Esophagus squamous epithelium (tissue), 5 donors: Measurements from ENCODE around the gene NEDD4L. TPM values are rescaled to one million over a fixed set of nuclear protein-coding genes. Genes with fewer than 3 reads are reported as not detected.

Experiments
- DNase-seq: peaks from one replicate; lab custom pipeline; 2025; lab: John Stamatoyannopoulos, UW
- H3K27ac ChIP-seq, 4 donors: fragments of 200-600 bp; sonication (generic); one replicate each; pipeline ENCODE4 v1.5.1; 2016 to 2019; ENCODE audit warnings: mild to moderate bottlenecking in 1 of 4
- H3K27me3 ChIP-seq, 4 donors: fragments of 200-600 bp; sonication (generic); 1 replicate in 3 of 4; 2 replicates in 1 of 4; pipeline versions ENCODE4 v1.5.1 to v1.6.0; 2017 to 2021; ENCODE audit warnings: antibody characterized with exemption in 1 of 4
- H3K36me3 ChIP-seq, 3 donors: fragments of 200-600 bp; sonication (generic); one replicate each; pipeline ENCODE4 v1.5.1; 2016 to 2019
- H3K4me1 ChIP-seq, 3 donors: fragments of 200-600 bp; sonication (generic); one replicate each; pipeline ENCODE4 v1.5.1; 2017 to 2019
- H3K4me3 ChIP-seq, 4 donors: fragments of 200-600 bp; sonication (generic); 1 replicate in 3 of 4; 2 replicates in 1 of 4; pipeline ENCODE4 v1.5.1; 2016 to 2019; ENCODE audit warnings: mild to moderate bottlenecking in 2 of 4, moderate library complexity in 1 of 4
- H3K9me3 ChIP-seq, 3 donors: fragments of 200-600 bp; sonication (generic); one replicate each; pipeline ENCODE4 v1.5.1; 2016 to 2019
- POLR2A ChIP-seq, 4 donors: fragments of 450-650 bp; IDR thresholded peaks; one replicate each; pipeline ENCODE4 v1.6.1; 2017; ENCODE audit warnings: antibody characterized with exemption in 4 of 4, mild to moderate bottlenecking in 4 of 4, moderate library complexity in 3 of 4
- WGBS, 2 donors: methylation state at CpG; one replicate each; pipeline ENCODE4 v1.1.5; 2018; 5-methylcytosine and 5-hydroxymethylcytosine counted together
- intact Hi-C: fragments of 100-400 bp; cut with DNase I; formaldehyde crosslinking; loops from one replicate; pipeline ENCODE4 v1.15.0; 2022
- total RNA-seq, 4 donors: library from RNA; depleted of rRNA; stranded (reverse); fragments of >200 nt; gene quantifications; one replicate each; pipeline ENCODE4 v1.1.0, GENCODE V29; 2016
- TF ChIP-seq, protein P1 (sequence below), 6 experiments: fragments of 450-650 bp in 4 of 6; fragments of 200-600 bp in 2 of 6; sonication (generic) in 2 of 6; IDR thresholded peaks; one replicate each; pipeline ENCODE4 v1.5.1; 2016 to 2019; ENCODE audit warnings: antibody characterized with exemption in 6 of 6, mild to moderate bottlenecking in 4 of 6, moderate library complexity in 4 of 6
- donor health status: DM: yes; HTN: yes; CAD: no.

NEDD4L gene
- total RNA-seq, 4 donors from 2014 or later, result 17.0 to 27.6 (median 21.9) TPM

DNA sequence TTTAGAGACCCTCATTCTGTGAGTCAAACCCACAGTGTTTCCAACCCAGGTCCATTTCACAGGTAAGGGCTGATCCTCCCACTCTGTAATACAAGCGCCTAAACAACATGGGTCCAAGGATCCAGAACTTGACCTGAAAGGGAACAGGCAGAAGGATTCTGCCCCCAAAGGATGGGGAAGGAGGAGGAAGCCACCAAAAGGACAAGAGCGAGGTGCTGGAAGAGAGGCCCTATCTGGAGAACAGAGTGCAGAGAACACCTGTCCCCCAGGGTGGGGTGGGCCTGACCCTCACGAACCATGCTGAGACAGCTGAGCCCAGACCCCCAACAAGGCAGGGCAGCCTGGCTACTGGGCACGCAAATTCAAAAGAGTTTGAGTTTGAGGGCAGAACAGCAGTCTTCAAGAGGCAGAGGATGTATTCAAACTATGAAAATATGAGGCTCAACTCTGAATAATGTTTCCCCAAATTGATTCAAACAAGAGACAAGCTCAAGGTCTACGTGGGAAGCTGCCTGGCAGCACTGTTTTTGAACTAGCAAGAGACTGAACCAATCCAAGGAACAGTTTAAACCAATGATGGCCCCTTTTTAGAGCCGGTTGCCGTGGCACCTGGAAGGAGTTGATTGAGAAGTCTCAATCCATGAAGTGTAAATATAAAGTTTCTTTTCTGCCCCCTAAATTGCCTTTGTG lies 372.1 kb downstream of the NEDD4L start:
- peaks cover 0 to 8% (median 0%) of the 10 kb centered on the region in 4 donors for H3K27me3 ChIP-seq
- TF ChIP-seq, protein P1, sequence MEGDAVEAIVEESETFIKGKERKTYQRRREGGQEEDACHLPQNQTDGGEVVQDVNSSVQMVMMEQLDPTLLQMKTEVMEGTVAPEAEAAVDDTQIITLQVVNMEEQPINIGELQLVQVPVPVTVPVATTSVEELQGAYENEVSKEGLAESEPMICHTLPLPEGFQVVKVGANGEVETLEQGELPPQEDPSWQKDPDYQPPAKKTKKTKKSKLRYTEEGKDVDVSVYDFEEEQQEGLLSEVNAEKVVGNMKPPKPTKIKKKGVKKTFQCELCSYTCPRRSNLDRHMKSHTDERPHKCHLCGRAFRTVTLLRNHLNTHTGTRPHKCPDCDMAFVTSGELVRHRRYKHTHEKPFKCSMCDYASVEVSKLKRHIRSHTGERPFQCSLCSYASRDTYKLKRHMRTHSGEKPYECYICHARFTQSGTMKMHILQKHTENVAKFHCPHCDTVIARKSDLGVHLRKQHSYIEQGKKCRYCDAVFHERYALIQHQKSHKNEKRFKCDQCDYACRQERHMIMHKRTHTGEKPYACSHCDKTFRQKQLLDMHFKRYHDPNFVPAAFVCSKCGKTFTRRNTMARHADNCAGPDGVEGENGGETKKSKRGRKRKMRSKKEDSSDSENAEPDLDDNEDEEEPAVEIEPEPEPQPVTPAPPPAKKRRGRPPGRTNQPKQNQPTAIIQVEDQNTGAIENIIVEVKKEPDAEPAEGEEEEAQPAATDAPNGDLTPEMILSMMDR (IDR thresholded peaks at IDR 0.05), result no peak
- TF ChIP-seq POLR2A (IDR thresholded peaks at IDR 0.05), result no peak
- WGBS, 2 donors, result 87 to 90% methylated on average over 5 of the region's 7 CpGs
- no peaks in the 10 kb centered on the region for H3K36me3 ChIP-seq
- no peak overlapping the region for H3K4me3 ChIP-seq
- H3K9me3 ChIP-seq, result no peaks in the 10 kb centered on the region
- intact Hi-C loops, result no loop called here
- no peak for DNase-seq
- no peak overlapping the region for H3K27ac ChIP-seq
- H3K4me1 ChIP-seq, result no peaks in the 10 kb centered on the region

DNA sequence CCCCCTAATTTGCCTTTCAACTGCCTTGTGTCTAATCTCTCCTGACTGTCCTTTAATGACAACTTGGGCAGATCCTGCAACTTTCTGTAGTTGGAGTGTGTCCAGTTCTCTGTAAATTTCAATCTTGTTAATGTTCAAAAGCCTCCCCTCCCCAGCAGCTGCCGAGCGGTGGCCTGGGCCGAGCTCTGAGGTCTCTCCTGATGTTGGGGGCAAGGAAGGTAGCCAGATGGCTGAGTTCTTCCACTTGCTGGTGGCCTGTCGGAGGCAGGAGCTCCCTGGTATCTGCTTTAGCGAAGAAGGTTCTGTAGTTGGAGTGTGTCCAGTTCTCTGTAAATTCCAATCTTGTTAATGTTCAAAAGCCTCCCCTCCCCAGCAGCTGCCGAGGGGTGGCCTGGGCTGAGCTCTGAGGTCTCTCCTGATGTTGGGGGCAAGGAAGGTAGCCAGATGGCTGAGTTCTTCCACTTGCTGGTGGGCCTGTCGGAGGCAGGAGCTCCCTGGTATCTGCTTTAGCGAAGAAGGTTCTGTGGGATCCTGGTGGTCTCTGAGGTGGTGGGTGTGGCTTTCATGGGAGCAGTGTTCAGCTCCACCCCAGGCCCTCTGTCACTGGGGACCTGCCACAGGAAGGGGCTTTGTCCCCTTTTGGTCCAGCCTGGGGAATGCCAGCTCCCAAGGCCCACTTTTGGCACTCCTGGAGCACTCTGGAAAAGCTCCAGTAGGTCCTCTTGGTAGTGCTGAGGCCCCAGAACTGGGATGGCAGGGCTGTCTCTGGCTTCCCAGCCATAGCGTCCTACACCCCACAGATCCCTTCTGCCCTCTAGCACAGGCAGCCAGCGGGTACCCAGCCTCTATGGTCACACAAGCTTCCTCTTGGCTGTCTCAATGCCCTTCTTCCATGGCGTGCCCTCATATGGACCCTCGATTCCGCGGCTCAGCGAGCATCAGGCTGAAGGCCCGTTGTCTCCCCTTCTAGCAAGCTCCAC lies 373.0 kb downstream of the NEDD4L start:
- peaks cover 0 to 8% (median 0%) of the 10 kb centered on the region in 4 donors for H3K27me3 ChIP-seq
- no peak for DNase-seq
- TF ChIP-seq POLR2A (IDR thresholded peaks at IDR 0.05), result no peak
- TF ChIP-seq, protein P1 (IDR thresholded peaks at IDR 0.05), result no peak
- no peaks in the 10 kb centered on the region for H3K9me3 ChIP-seq
- WGBS, 2 donors, result 82 to 96% methylated on average over 3 to 9 of the region's 16 CpGs
- intact Hi-C loops, result no loop called here
- H3K27ac ChIP-seq, result peak overlapping the region in 1 of 4 donors; percentile 63
- no peaks in the 10 kb centered on the region for H3K36me3 ChIP-seq
- no peak overlapping the region for H3K4me3 ChIP-seq
- H3K4me1 ChIP-seq, result no peaks in the 10 kb centered on the region

DNA sequence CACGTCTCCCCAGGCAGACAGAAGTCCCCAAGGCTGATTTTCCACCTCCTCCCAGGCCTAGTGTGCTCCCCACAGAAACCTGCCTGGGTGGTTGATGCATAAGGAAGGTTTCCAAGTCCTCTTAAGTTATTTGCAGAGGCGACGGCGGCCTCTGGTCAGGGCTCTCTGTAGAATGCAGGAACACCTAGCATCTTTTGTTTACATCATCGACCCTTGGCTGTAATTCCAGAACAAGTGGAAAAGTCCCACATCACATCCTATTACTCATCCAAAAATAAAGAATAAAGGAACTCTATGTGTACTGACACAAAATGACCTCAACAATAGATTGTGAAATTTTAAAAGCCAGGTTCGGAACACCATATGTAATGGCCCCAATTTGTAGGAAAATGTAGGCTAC lies 373.7 kb downstream of the NEDD4L start:
- no peaks in the 10 kb centered on the region for H3K36me3 ChIP-seq
- peaks cover 0 to 8% (median 0%) of the 10 kb centered on the region in 4 donors for H3K27me3 ChIP-seq
- TF ChIP-seq, protein P1 (IDR thresholded peaks at IDR 0.05), result no peak
- no peak for TF ChIP-seq POLR2A (IDR thresholded peaks at IDR 0.05)
- intact Hi-C loops, result no loop called here
- peak overlapping the region in 1 of 4 donors; percentile 63 for H3K27ac ChIP-seq
- no peak overlapping the region for H3K4me3 ChIP-seq
- no peak for DNase-seq
- WGBS, 2 donors, result 63 to 69% methylated on average over 2 to 6 of the region's 6 CpGs
- H3K4me1 ChIP-seq, result no peaks in the 10 kb centered on the region
- H3K9me3 ChIP-seq, result no peaks in the 10 kb centered on the region

DNA sequence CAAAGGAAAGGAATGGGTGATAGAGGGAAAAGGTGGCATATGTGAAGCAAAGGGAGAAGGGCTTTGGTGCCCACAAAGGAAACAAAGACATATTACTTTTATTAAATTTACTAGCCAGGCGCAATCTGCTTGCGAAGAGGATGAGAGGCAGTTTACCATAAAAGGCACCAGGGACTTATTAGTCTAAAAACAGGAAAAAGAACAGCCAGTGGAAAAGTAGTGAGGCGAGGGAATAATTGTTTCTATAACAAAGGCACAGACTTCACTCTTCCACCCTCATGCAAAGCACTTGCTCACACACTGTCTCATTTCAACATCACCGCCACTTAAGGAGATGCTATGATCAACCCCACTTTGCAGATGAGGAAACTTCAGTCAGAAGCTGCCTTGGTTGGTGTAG lies 374.3 kb downstream of the NEDD4L start:
- 88 to 89% methylated on average over 4 of the region's 4 CpGs for WGBS, 2 donors
- no peak for DNase-seq
- intact Hi-C loops, result no loop called here
- Histone ChIP-seq H3K4me3 (no peak overlapping the region), H3K36me3 (no peaks in the 10 kb centered on the region), H3K27ac (no peak overlapping the region), H3K4me1 (no peaks in the 10 kb centered on the region), H3K27me3 (peaks cover 0 to 8% (median 0%) of the 10 kb centered on the region in 4 donors), H3K9me3 (no peaks in the 10 kb centered on the region)
- TF ChIP-seq, protein P1 (IDR thresholded peaks at IDR 0.05), result no peak
- TF ChIP-seq POLR2A (IDR thresholded peaks at IDR 0.05), result no peak
